Osteoblast (primary cell): ENCODE data around the gene HCN2. TPM values are rescaled to one million over a fixed set of nuclear protein-coding genes. Genes with fewer than 3 reads are reported as not detected.
A peak's percentile ranks its signal among the peaks of the same experiment; 100 is the strongest.

Source experiments
- DNase-seq: peaks from one replicate; pipeline ENCODE4 v3.0.0; 2011; ENCODE audit warnings: low spot score, mixed read lengths; ENCODE audit not compliant: insufficient read length; ENCODE audit errors: missing footprints
- H2AFZ ChIP-seq: 2 replicates; pipeline ENCODE4 v1.6.0; 2011; ENCODE audit warnings: mild to moderate bottlenecking, low read length
- H3K27ac ChIP-seq: 2 replicates; pipeline ENCODE4 v1.5.1; 2011; ENCODE audit warnings: mild to moderate bottlenecking, low read depth, low read length, moderate library complexity
- H3K27me3 ChIP-seq: 2 replicates; pipeline ENCODE4 v1.6.0; 2012; ENCODE audit warnings: mild to moderate bottlenecking, control low read depth, inconsistent platforms, low read length, moderate library complexity; ENCODE audit not compliant: insufficient read depth
- H3K36me3 ChIP-seq: 2 replicates; pipeline ENCODE4 v1.5.1; 2011; ENCODE audit warnings: mild to moderate bottlenecking, low read length, control low read depth, moderate library complexity; ENCODE audit not compliant: insufficient read depth
- H3K4me1 ChIP-seq: 2 replicates; pipeline ENCODE4 v1.5.1; 2011; ENCODE audit warnings: mild to moderate bottlenecking, low read length, control low read depth, moderate library complexity; ENCODE audit not compliant: insufficient read depth
- H3K4me2 ChIP-seq: 2 replicates; pipeline ENCODE4 v1.6.0; 2011; ENCODE audit warnings: mild to moderate bottlenecking, low read length; ENCODE audit not compliant: insufficient read depth
- H3K4me3 ChIP-seq: fragments of 200-600 bp; sonication (generic); 3 replicates; pipeline ENCODE4 v1.5.1; 2012; ENCODE audit warnings: mild to moderate bottlenecking, low read length, inconsistent platforms; ENCODE audit not compliant: insufficient read depth
- H3K79me2 ChIP-seq: 2 replicates; pipeline ENCODE4 v1.6.0; 2012; ENCODE audit warnings: mild to moderate bottlenecking, low read length, control low read depth, inconsistent platforms; ENCODE audit not compliant: insufficient read depth
- H3K9me3 ChIP-seq: 2 replicates; pipeline ENCODE4 v1.5.1; 2011; ENCODE audit warnings: low read depth, low read length, control low read depth
- H4K20me1 ChIP-seq: 2 replicates; pipeline ENCODE4 v1.6.0; 2012; ENCODE audit warnings: mild to moderate bottlenecking, low read length, control low read depth; ENCODE audit not compliant: insufficient read depth
- CTCF ChIP-seq: IDR thresholded peaks from 2 replicates; pipeline ENCODE4 v1.5.1; 2011; ENCODE audit warnings: mild to moderate bottlenecking, low read depth, low read length, moderate library complexity; ENCODE audit errors: extremely low read depth
- total RNA-seq: library from RNA; depleted of rRNA; stranded (reverse); fragments of >200 nt; gene quantifications from 2 replicates; pipeline ENCODE4 v1.2.3, GENCODE V29; 2012

The HCN2 gene
- total RNA-seq, 1 donor: 1.4 TPM

GRCh38 chr19:594265-594870 lies 4.7 kb downstream of the HCN2 start:
- no peak for TF ChIP-seq CTCF
- H3K27me3 ChIP-seq: peaks cover 12% of the 10 kb centered on the region
- H3K9me3 ChIP-seq: no peaks in the 10 kb centered on the region
- H3K4me1 ChIP-seq: no peaks in the 10 kb centered on the region
- H3K36me3 ChIP-seq: no peaks in the 10 kb centered on the region
- peak; percentile 79 for DNase-seq
- H3K4me2 ChIP-seq: no peak overlapping the region
- no peak overlapping the region for H3K4me3 ChIP-seq
- H3K27ac ChIP-seq: no peak overlapping the region
- H2AFZ ChIP-seq: no peak overlapping the region
- H4K20me1 ChIP-seq: peaks cover 8% of the 10 kb centered on the region
- no peaks in the 10 kb centered on the region for H3K79me2 ChIP-seq

- DNase-seq: no peak
- H2AFZ ChIP-seq: no peak overlapping the region
- H4K20me1 ChIP-seq: peaks cover 8% of the 10 kb centered on the region
- H3K4me3 ChIP-seq: no peak overlapping the region
- H3K4me2 ChIP-seq: no peak overlapping the region
- no peak overlapping the region for H3K27ac ChIP-seq
- no peaks in the 10 kb centered on the region for H3K36me3 ChIP-seq
- no peak for TF ChIP-seq CTCF
- H3K4me1 ChIP-seq: no peaks in the 10 kb centered on the region
- H3K79me2 ChIP-seq: no peaks in the 10 kb centered on the region
- H3K27me3 ChIP-seq: peaks cover 9% of the 10 kb centered on the region
- H3K9me3 ChIP-seq: no peaks in the 10 kb centered on the region
These were observed 5.9 kb downstream of the HCN2 start for GRCh38 chr19:595326-596262.

GRCh38 chr19:596263-596655 lies 6.6 kb downstream of the HCN2 start:
- Histone ChIP-seq H3K36me3 (no peaks in the 10 kb centered on the region), H3K9me3 (no peaks in the 10 kb centered on the region), H3K4me1 (no peaks in the 10 kb centered on the region), H3K4me3 (no peak overlapping the region), H4K20me1 (peaks cover 8% of the 10 kb centered on the region), H3K27ac (no peak overlapping the region), H3K4me2 (no peak overlapping the region), H3K79me2 (no peaks in the 10 kb centered on the region), H3K27me3 (peaks cover 2% of the 10 kb centered on the region), H2AFZ (no peak overlapping the region)
- DNase-seq: no peak
- no peak for TF ChIP-seq CTCF
